Stimulated activated CD4-positive, alpha-beta T cell treated with anti-CD3 and anti-CD28 coated beads, Interleukin-1b, Interleukin-23, amount 100 ng/mL, for 48 hours (primary cell): ENCODE measurements around the gene PROKR1.

Experiments
- DNase-seq: peaks from one replicate; pipeline ENCODE4 v3.0.0-alpha.2; 2020

PROKR1 gene

GRCh38 chr2:68700560-68700959, 57.2 kb downstream of the PROKR1 start:
- DNase-seq: no peak

- DNase-seq: no peak
Observed at GRCh38 chr2:68706637-68707036, 63.3 kb downstream of the PROKR1 start.
